Neural progenitor cell (in vitro differentiated cells): Measurements from ENCODE around the gene RBM19. TPM values are rescaled to one million over a fixed set of nuclear protein-coding genes. Genes with fewer than 3 reads are reported as not detected.

Experiments
- DNase-seq: peaks from one replicate; pipeline ENCODE4 v3.0.0-alpha.2; 2016; ENCODE audit warnings: low spot score
- H2AFZ ChIP-seq: fragments of 200-600 bp; sonication (generic); replicated peaks from 2 replicates; pipeline ENCODE4 v1.6.1; 2016; ENCODE audit warnings: antibody characterized with exemption
- H3F3A ChIP-seq: fragments of 200-600 bp; sonication (generic); 2 replicates; pipeline ENCODE4 v1.6.1; 2016; ENCODE audit warnings: antibody characterized with exemption, low read depth
- H3K27ac ChIP-seq: fragments of 200-600 bp; sonication (generic); 2 replicates; pipeline ENCODE4 v1.5.1; 2016; ENCODE audit warnings: mild to moderate bottlenecking
- H3K27me3 ChIP-seq: fragments of 200-600 bp; sonication (generic); 2 replicates; pipeline ENCODE4 v1.6.1; 2016; ENCODE audit warnings: mild to moderate bottlenecking, moderate library complexity
- H3K36me3 ChIP-seq: fragments of 200-600 bp; sonication (generic); 2 replicates; pipeline ENCODE4 v1.5.1; 2016
- H3K4me1 ChIP-seq: fragments of 200-600 bp; sonication (generic); 2 replicates; pipeline ENCODE4 v1.6.1; 2016; ENCODE audit warnings: mixed run types
- H3K4me2 ChIP-seq: fragments of 200-600 bp; sonication (generic); 2 replicates; pipeline ENCODE4 v1.6.1; 2016
- H3K4me3 ChIP-seq: fragments of 200-600 bp; sonication (generic); 2 replicates; pipeline ENCODE4 v1.5.1; 2016
- H3K79me2 ChIP-seq: fragments of 200-600 bp; sonication (generic); 2 replicates; pipeline ENCODE4 v1.6.1; 2016; ENCODE audit warnings: low read depth
- H3K9ac ChIP-seq: fragments of 200-600 bp; sonication (generic); 2 replicates; pipeline ENCODE4 v1.6.1; 2016
- H3K9me3 ChIP-seq: fragments of 200-600 bp; sonication (generic); 2 replicates; pipeline ENCODE4 v1.5.1; 2016; ENCODE audit warnings: low read depth
- H4K20me1 ChIP-seq: fragments of 200-600 bp; sonication (generic); 2 replicates; pipeline ENCODE4 v1.6.1; 2016; ENCODE audit warnings: low read depth
- H3K27ac Mint-ChIP-seq: 3 replicates; pipeline ENCODE4 v1.8.0; 2021; ENCODE audit warnings: mixed read lengths
- H3K27me3 Mint-ChIP-seq: 2 replicates; pipeline ENCODE4 v1.8.0; 2022; ENCODE audit warnings: low read depth, mild to moderate bottlenecking, inconsistent platforms, moderate library complexity, mixed read lengths; ENCODE audit not compliant: insufficient read depth
- H3K36me3 Mint-ChIP-seq: 3 replicates; pipeline ENCODE4 v1.8.0; 2021; ENCODE audit warnings: mixed read lengths
- H3K4me1 Mint-ChIP-seq: 3 replicates; pipeline ENCODE4 v1.8.0; 2021; ENCODE audit warnings: mixed read lengths
- H3K4me3 Mint-ChIP-seq: 3 replicates; pipeline ENCODE4 v1.8.0; 2021; ENCODE audit warnings: mild to moderate bottlenecking, moderate library complexity, mixed read lengths
- H3K9me3 Mint-ChIP-seq: 3 replicates; pipeline ENCODE4 v1.8.0; 2020; ENCODE audit warnings: mixed read lengths
- CTCF ChIP-seq: fragments of 200-600 bp; sonication (generic); IDR thresholded peaks from 2 replicates; pipeline ENCODE4 v1.5.1; 2017; ENCODE audit warnings: antibody characterized with exemption, mild to moderate bottlenecking
- EZH2 ChIP-seq: fragments of 200-600 bp; sonication (generic); IDR thresholded peaks from 2 replicates; pipeline ENCODE4 v1.6.1; 2017; ENCODE audit warnings: antibody characterized with exemption, mild to moderate bottlenecking, moderate library complexity
- EZH2phosphoT487 ChIP-seq: fragments of 200-600 bp; sonication (generic); IDR thresholded peaks from 2 replicates; pipeline ENCODE4 v1.6.1; 2017; ENCODE audit warnings: antibody characterized with exemption
- total RNA-seq: library from RNA; depleted of rRNA; stranded (reverse); fragments of >200 nt; gene quantifications from 2 replicates; pipeline ENCODE4 v1.2.3, GENCODE V29; 2015; ENCODE audit warnings: low replicate concordance

RBM19 gene
- total RNA-seq, 1 donor from 2014 or later = 23.5 TPM

- TF ChIP-seq CTCF (no peak), EZH2phosphoT487 (no peak), EZH2 (no peak)
- Histone ChIP-seq H3K4me1 (no peaks in the 10 kb centered on the region), H3K9ac (no peak overlapping the region), H3K9me3 (no peaks in the 10 kb centered on the region), H3K79me2 (no peaks in the 10 kb centered on the region), H3K36me3 (no peaks in the 10 kb centered on the region), H3K4me2 (no peak overlapping the region), H3K27me3 (no peaks in the 10 kb centered on the region), H3K4me3 (no peak overlapping the region), H2AFZ (no peak overlapping the region), H3F3A (no peaks in the 10 kb centered on the region), H3K27ac (no peak overlapping the region), H4K20me1 (no peaks in the 10 kb centered on the region)
- no peaks in the 10 kb centered on the region for H3K9me3 Mint-ChIP-seq
- no peak overlapping the region for H3K4me3 Mint-ChIP-seq
- peaks cover 6% of the 10 kb centered on the region for H3K36me3 Mint-ChIP-seq
- H3K27ac Mint-ChIP-seq = no peak overlapping the region
- no peaks in the 10 kb centered on the region for H3K4me1 Mint-ChIP-seq
- H3K27me3 Mint-ChIP-seq = peaks cover 4% of the 10 kb centered on the region
- no peak for DNase-seq
These were observed 19.9 kb downstream of the RBM19 start for GRCh38 chr12:113946175-113946574.

- TF ChIP-seq EZH2phosphoT487 (no peak), EZH2 (no peak), CTCF (no peak)
- no peak overlapping the region for H3K9ac ChIP-seq
- H3K4me3 ChIP-seq = no peak overlapping the region
- no peak overlapping the region for H2AFZ ChIP-seq
- no peaks in the 10 kb centered on the region for H3K36me3 ChIP-seq
- DNase-seq = no peak
- peaks cover 8% of the 10 kb centered on the region for H3K36me3 Mint-ChIP-seq
- no peaks in the 10 kb centered on the region for H3K27me3 ChIP-seq
- H3K4me2 ChIP-seq = no peak overlapping the region
- H3K27ac ChIP-seq = no peak overlapping the region
- H3K27me3 Mint-ChIP-seq = peaks cover 6% of the 10 kb centered on the region
- no peaks in the 10 kb centered on the region for H4K20me1 ChIP-seq
- no peak overlapping the region for H3K27ac Mint-ChIP-seq
- H3K4me1 Mint-ChIP-seq = no peaks in the 10 kb centered on the region
- H3K79me2 ChIP-seq = no peaks in the 10 kb centered on the region
- peaks cover 3% of the 10 kb centered on the region for H3K4me1 ChIP-seq
- no peaks in the 10 kb centered on the region for H3K9me3 ChIP-seq
- H3K9me3 Mint-ChIP-seq = no peaks in the 10 kb centered on the region
- no peak overlapping the region for H3K4me3 Mint-ChIP-seq
- peaks cover 6% of the 10 kb centered on the region for H3F3A ChIP-seq
These were observed 20.7 kb downstream of the RBM19 start for GRCh38 chr12:113945174-113946173.

GRCh38 chr12:113942209-113942608 is 23.9 kb downstream of the RBM19 start:
- Histone ChIP-seq H3F3A (peaks cover 6% of the 10 kb centered on the region), H3K4me1 (peaks cover 4% of the 10 kb centered on the region), H3K4me3 (no peak overlapping the region), H3K9ac (no peak overlapping the region), H2AFZ (no peak overlapping the region), H3K4me2 (no peak overlapping the region), H3K27me3 (no peaks in the 10 kb centered on the region), H4K20me1 (no peaks in the 10 kb centered on the region), H3K9me3 (no peaks in the 10 kb centered on the region), H3K79me2 (no peaks in the 10 kb centered on the region), H3K36me3 (no peaks in the 10 kb centered on the region), H3K27ac (no peak overlapping the region)
- Mint-ChIP-seq H3K4me1 (no peaks in the 10 kb centered on the region), H3K27me3 (peaks cover 7% of the 10 kb centered on the region), H3K4me3 (no peak overlapping the region), H3K9me3 (no peaks in the 10 kb centered on the region), H3K27ac (no peak overlapping the region), H3K36me3 (peaks cover 14% of the 10 kb centered on the region)
- DNase-seq = no peak
- TF ChIP-seq EZH2 (no peak), EZH2phosphoT487 (no peak), CTCF (no peak)
